SK-N-SH (cell line): Measurements from ENCODE around the gene LRIG1.

Experiments
- EP300 ChIP-seq, 2 experiments: IDR thresholded peaks; 2 replicates each; pipeline versions ENCODE4 v1.4.0 to v1.6.1; 2012; ENCODE audit warnings: borderline replicate concordance in 1 of 2, low read depth in 1 of 2, low read length in 1 of 2
- EZH2phosphoT487 ChIP-seq: fragments of 200-600 bp; sonication (generic); IDR thresholded peaks from 2 replicates; pipeline ENCODE4 v1.6.1; 2017; ENCODE audit warnings: low read depth, mixed run types, mild to moderate bottlenecking, antibody characterized with exemption, moderate library complexity, borderline replicate concordance
- MXI1 ChIP-seq: IDR thresholded peaks from 2 replicates; pipeline ENCODE4 v1.6.1; 2012; ENCODE audit warnings: mild to moderate bottlenecking, low read depth, low read length, improper control_type of control experiment
- NFIC ChIP-seq: IDR thresholded peaks from 2 replicates; pipeline ENCODE4 v1.4.0; 2012; ENCODE audit warnings: borderline replicate concordance
- RAD21 ChIP-seq: IDR thresholded peaks from 2 replicates; pipeline ENCODE4 v1.6.1; 2012; ENCODE audit warnings: mild to moderate bottlenecking, low read length
- REST ChIP-seq: IDR thresholded peaks from 2 replicates; pipeline ENCODE4 v1.6.1; 2012; ENCODE audit warnings: mild to moderate bottlenecking, low read depth, low read length, moderate library complexity
- RXRA ChIP-seq: IDR thresholded peaks from 2 replicates; pipeline ENCODE4 v1.4.0; 2012; ENCODE audit warnings: low read depth, mild to moderate bottlenecking, borderline replicate concordance
- SIN3A ChIP-seq: IDR thresholded peaks from 2 replicates; pipeline ENCODE4 v1.6.1; 2012; ENCODE audit warnings: low read depth, mild to moderate bottlenecking, low read length, moderate library complexity, borderline replicate concordance
- TCF12 ChIP-seq: IDR thresholded peaks from 2 replicates; pipeline ENCODE4 v1.4.0; 2012
- TF ChIP-seq, protein P1 (sequence below): fragments of 200-600 bp; sonication (generic); IDR thresholded peaks from 2 replicates; pipeline ENCODE4 v1.6.1; 2017; ENCODE audit warnings: antibody characterized with exemption, mild to moderate bottlenecking, moderate library complexity

DNA sequence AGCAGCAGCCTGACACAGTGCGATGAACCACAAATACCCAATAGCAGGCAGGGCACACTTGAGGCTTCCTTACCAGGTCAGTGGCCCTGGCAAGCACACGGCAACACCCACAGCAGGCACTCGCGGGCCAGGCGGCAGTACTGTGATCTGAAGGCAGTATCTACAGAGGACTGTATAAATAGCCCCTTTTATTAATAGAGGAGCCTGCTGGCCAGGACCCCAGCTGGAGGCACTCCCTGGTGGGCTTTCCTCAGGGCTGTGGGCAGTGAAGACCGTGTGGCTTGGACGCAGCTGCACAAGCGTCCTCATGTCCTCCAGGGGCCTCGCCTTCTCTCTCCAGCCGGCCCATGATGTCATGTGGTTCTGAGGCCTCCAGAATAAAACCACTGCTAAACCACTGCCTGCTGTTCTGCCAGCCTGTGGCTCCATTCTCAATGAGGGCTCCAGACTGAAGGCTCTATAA is 44.1 kb downstream of the LRIG1 start:
- no peak for TF ChIP-seq TCF12
- TF ChIP-seq, protein P1, sequence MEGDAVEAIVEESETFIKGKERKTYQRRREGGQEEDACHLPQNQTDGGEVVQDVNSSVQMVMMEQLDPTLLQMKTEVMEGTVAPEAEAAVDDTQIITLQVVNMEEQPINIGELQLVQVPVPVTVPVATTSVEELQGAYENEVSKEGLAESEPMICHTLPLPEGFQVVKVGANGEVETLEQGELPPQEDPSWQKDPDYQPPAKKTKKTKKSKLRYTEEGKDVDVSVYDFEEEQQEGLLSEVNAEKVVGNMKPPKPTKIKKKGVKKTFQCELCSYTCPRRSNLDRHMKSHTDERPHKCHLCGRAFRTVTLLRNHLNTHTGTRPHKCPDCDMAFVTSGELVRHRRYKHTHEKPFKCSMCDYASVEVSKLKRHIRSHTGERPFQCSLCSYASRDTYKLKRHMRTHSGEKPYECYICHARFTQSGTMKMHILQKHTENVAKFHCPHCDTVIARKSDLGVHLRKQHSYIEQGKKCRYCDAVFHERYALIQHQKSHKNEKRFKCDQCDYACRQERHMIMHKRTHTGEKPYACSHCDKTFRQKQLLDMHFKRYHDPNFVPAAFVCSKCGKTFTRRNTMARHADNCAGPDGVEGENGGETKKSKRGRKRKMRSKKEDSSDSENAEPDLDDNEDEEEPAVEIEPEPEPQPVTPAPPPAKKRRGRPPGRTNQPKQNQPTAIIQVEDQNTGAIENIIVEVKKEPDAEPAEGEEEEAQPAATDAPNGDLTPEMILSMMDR: no peak
- TF ChIP-seq RXRA: no peak
- TF ChIP-seq REST: no peak
- no peak for TF ChIP-seq EZH2phosphoT487
- no peak for TF ChIP-seq EP300 (IDR thresholded peaks at IDR 0.05; ENCODE audit: borderline replicate concordance in 1 of 2, low read depth in 1 of 2, low read length in 1 of 2)
- TF ChIP-seq NFIC: no peak
- TF ChIP-seq MXI1: no peak
- no peak for TF ChIP-seq RAD21
- TF ChIP-seq SIN3A: no peak
